ENCODE measurements around the gene ZC3H18. TPM values are rescaled to one million over a fixed set of nuclear protein-coding genes. Genes with fewer than 3 reads are reported as not detected.
A peak's percentile ranks its signal among the peaks of the same experiment; 100 is the strongest.

Gene ZC3H18
- total RNA-seq, 1 donor from 2014 or later, result 48.9 TPM

DNA sequence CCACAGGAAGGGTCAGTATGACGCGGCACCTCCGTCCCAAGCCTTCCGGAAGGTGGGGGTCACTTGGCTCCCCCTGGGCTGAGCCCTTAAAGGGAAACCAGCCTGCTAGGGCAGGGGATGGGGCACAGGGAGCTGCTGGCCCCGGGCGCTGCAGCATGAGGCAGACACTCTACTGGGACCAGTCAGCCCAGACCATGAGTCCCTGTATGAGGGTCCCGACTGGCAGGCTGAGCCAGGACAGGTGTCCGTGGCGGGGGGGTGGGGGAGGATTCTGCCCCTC is 43.4 kb upstream of the ZC3H18 start:
- Mint-ChIP-seq H3K4me1 (ENCODE audit: low read depth, unreplicated experiment) (peaks cover 7% of the 10 kb centered on the region), H3K36me3 (ENCODE audit: unreplicated experiment) (no peaks in the 10 kb centered on the region), H3K9me3 (ENCODE audit: unreplicated experiment) (peaks cover 8% of the 10 kb centered on the region), H3K4me3 (ENCODE audit: unreplicated experiment) (no peak overlapping the region), H3K27ac (ENCODE audit: unreplicated experiment) (no peak overlapping the region), H3K27me3 (ENCODE audit: unreplicated experiment) (peaks cover 9% of the 10 kb centered on the region)
- no peak for DNase-seq
- TF ChIP-seq, protein P1, sequence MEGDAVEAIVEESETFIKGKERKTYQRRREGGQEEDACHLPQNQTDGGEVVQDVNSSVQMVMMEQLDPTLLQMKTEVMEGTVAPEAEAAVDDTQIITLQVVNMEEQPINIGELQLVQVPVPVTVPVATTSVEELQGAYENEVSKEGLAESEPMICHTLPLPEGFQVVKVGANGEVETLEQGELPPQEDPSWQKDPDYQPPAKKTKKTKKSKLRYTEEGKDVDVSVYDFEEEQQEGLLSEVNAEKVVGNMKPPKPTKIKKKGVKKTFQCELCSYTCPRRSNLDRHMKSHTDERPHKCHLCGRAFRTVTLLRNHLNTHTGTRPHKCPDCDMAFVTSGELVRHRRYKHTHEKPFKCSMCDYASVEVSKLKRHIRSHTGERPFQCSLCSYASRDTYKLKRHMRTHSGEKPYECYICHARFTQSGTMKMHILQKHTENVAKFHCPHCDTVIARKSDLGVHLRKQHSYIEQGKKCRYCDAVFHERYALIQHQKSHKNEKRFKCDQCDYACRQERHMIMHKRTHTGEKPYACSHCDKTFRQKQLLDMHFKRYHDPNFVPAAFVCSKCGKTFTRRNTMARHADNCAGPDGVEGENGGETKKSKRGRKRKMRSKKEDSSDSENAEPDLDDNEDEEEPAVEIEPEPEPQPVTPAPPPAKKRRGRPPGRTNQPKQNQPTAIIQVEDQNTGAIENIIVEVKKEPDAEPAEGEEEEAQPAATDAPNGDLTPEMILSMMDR (IDR thresholded peaks at IDR 0.05; ENCODE audit: partially characterized antibody, unreplicated experiment), result no peak

DNA sequence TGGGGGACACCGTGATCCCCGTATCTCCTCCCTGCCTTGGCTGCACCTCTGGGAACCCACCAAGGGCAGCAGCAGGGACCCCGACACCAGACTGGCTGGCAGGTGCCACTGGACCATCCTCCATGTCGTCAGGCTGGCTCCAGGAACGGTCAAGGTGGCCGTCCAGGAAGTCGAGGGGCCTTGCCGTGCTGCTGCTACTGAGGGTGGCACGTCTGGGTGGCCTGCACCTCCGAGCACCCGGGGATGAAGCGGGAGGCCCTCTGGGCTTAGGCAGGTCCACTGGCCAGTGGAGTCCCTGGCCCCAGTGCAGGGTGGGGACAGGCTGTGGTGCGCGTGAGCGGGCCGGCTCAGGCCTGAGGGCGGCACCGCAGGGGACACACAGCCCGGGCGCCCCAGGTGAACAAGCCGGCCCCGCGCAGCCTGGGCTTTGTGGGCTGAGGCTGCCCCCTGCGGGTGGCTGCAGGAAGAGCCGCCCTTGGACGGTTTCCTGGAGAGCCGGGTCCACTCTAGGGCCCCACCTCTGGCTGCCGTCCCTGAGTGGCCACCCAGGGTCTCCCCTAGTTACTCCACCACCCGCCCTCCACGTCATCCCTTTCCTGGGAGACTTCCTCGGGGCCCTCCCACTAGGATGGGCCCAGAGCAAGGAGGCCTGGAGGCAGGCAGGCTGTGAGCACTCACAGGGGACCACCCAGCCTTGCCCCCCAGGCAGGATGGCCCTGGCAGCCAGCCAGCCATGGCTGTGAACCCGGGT is 42.8 kb upstream of the ZC3H18 start:
- Mint-ChIP-seq H3K36me3 (ENCODE audit: unreplicated experiment) (no peaks in the 10 kb centered on the region), H3K27me3 (ENCODE audit: unreplicated experiment) (peaks cover 11% of the 10 kb centered on the region), H3K4me3 (ENCODE audit: unreplicated experiment) (no peak overlapping the region), H3K9me3 (ENCODE audit: unreplicated experiment) (peaks cover 8% of the 10 kb centered on the region), H3K27ac (ENCODE audit: unreplicated experiment) (no peak overlapping the region), H3K4me1 (ENCODE audit: low read depth, unreplicated experiment) (peaks cover 7% of the 10 kb centered on the region)
- TF ChIP-seq, protein P1 (IDR thresholded peaks at IDR 0.05; ENCODE audit: partially characterized antibody, unreplicated experiment), result peak; percentile 96
- peak; percentile 82 for DNase-seq

DNA sequence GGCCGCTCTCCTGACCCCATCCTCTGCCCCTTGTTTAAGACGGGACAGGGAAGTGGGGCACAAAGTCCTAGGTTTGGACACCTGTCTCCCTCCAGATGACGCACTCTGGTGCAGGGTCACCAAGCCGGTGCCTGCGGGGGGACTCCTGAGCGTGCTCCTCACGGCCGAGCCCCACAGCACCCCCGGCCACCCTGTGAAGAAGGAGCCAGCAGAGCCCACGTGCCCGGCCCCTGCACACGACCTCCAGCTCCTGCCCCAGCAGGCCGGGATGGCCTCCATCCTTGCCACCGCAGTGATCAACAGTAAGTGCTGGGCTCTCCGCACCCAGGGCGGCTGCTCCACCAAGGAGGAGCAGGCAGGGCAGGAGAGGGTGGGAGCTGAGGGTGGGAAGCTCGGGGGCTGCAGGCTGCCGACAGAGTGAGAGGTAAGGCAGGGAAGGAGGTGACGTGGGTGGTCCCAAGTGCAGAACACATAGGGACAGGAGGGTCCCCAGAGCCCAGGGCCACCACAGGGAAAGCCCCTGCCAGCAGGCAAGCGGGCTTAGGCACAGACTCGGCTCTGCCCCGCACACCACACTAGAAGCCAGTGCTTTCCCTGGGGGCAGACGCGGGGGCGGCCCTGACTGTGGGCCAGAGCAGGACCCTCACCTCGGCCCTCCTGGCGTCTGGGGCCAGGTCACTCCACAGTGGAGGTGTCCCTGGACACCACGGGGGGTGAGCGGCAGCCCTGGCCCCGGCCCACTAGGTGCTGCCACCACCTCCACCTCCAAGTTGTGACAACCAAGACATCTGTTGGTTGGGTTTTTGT is 42.1 kb upstream of the ZC3H18 start:
- Mint-ChIP-seq H3K27ac (ENCODE audit: unreplicated experiment) (peak overlapping the region; percentile 62), H3K9me3 (ENCODE audit: unreplicated experiment) (peaks cover 8% of the 10 kb centered on the region), H3K27me3 (ENCODE audit: unreplicated experiment) (peaks cover 11% of the 10 kb centered on the region), H3K4me3 (ENCODE audit: unreplicated experiment) (no peak overlapping the region), H3K36me3 (ENCODE audit: unreplicated experiment) (no peaks in the 10 kb centered on the region), H3K4me1 (ENCODE audit: low read depth, unreplicated experiment) (peaks cover 7% of the 10 kb centered on the region)
- TF ChIP-seq, protein P1 (IDR thresholded peaks at IDR 0.05; ENCODE audit: partially characterized antibody, unreplicated experiment), result no peak
- no peak for DNase-seq

DNA sequence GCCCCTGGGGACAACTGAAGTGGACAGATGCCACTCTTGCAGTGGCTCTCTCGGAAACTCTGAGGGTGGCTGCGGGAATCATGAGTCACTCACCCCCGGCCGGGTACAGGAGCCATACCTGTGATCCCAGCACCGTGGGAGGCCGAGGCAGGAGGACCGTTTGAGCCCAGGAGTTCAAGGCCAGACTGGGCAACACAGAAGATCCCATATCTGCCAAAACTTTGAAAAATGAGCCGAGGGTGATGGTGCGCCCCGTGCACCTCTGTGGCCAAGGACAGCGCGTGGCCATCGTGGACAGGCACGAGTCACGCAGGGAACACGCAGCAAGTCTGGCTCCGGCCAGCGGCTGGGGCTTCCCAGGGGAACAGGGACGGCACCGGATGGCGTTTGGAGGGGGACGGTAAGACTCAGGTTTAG is 41.3 kb upstream of the ZC3H18 start:
- Mint-ChIP-seq H3K9me3 (ENCODE audit: unreplicated experiment) (peaks cover 8% of the 10 kb centered on the region), H3K27me3 (ENCODE audit: unreplicated experiment) (peaks cover 11% of the 10 kb centered on the region), H3K4me3 (ENCODE audit: unreplicated experiment) (no peak overlapping the region), H3K4me1 (ENCODE audit: low read depth, unreplicated experiment) (peaks cover 7% of the 10 kb centered on the region), H3K36me3 (ENCODE audit: unreplicated experiment) (no peaks in the 10 kb centered on the region), H3K27ac (ENCODE audit: unreplicated experiment) (peak overlapping the region; percentile 62)
- TF ChIP-seq, protein P1 (IDR thresholded peaks at IDR 0.05; ENCODE audit: partially characterized antibody, unreplicated experiment), result no peak
- no peak for DNase-seq

DNA sequence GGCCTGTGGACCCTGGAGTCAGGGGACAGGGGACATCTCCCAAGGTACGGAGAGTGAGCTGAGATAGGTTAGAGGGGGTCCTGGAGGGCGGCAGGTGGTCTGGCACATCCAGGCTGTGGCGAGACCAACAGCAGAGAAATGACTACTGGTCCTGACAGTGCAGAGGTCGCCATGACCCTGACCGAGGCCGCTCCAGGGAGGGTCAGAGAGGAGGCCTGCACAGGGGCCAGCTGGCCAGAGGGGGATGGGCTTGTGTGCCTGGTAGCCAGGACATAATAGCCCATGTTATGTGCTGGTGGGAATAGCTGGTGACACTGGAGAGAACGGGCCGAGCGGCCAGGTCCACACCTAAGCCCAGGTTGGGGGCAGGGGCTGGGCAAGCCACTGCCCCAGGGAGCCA is 40.6 kb upstream of the ZC3H18 start:
- no peak overlapping the region for H3K27ac Mint-ChIP-seq (ENCODE audit: unreplicated experiment)

More for the DNA sequence above, 40.6 kb upstream of the ZC3H18 start:
- TF ChIP-seq, protein P1 (IDR thresholded peaks at IDR 0.05; ENCODE audit: partially characterized antibody, unreplicated experiment), result no peak
- Mint-ChIP-seq H3K27me3 (ENCODE audit: unreplicated experiment) (peaks cover 11% of the 10 kb centered on the region), H3K4me1 (ENCODE audit: low read depth, unreplicated experiment) (peaks cover 7% of the 10 kb centered on the region), H3K9me3 (ENCODE audit: unreplicated experiment) (peaks cover 8% of the 10 kb centered on the region), H3K36me3 (ENCODE audit: unreplicated experiment) (no peaks in the 10 kb centered on the region), H3K4me3 (ENCODE audit: unreplicated experiment) (no peak overlapping the region)
- DNase-seq, result no peak
